Naive thymus-derived CD4-positive, alpha-beta T cell (primary cell): Measurements from ENCODE around the gene OSBPL8. TPM values are rescaled to one million over a fixed set of nuclear protein-coding genes. Genes with fewer than 3 reads are reported as not detected.

Experiments
- ATAC-seq: fragments of 150-1000 bp; cut with Tn5 transposase; 2 replicates; pipeline ENCODE4 v1.10.0; 2021; ENCODE audit warnings: mild to moderate bottlenecking, moderate library complexity
- CTCF ChIA-PET: fragments of 350-600 bp; sonication (Branson Sonifier 250); formaldehyde crosslinking; loops from one replicate; lab custom pipeline; 2021; ENCODE audit warnings: antibody characterized with exemption; lab: Charles Lee
- POLR2A ChIA-PET: fragments of 350-600 bp; sonication (Branson Sonifier 250); formaldehyde crosslinking; loops from one replicate; lab custom pipeline; 2021; ENCODE audit warnings: antibody characterized with exemption, inconsistent platforms; lab: Charles Lee
- DNase-seq, 9 donors: peaks; one replicate each; pipeline versions ENCODE4 v3.0.0 to v3.0.0-alpha.2; 2020 to 2022; ENCODE audit warnings: mixed read lengths in 1 of 9
- H3K27ac ChIP-seq: one replicate; pipeline ENCODE4 v1.7.0; 2013; ENCODE audit warnings: mild to moderate bottlenecking, low read depth, low read length, moderate library complexity
- H3K27me3 ChIP-seq, 2 donors: one replicate each; pipeline ENCODE4 v1.7.0; 2013; ENCODE audit warnings: low read length in 2 of 2, mild to moderate bottlenecking in 2 of 2, moderate library complexity in 2 of 2; ENCODE audit not compliant: control insufficient read depth in 2 of 2, insufficient read depth in 2 of 2
- H3K36me3 ChIP-seq, 3 experiments: 1 replicate in 2 of 3; 2 replicates in 1 of 3; pipeline ENCODE4 v1.7.0; 2013; ENCODE audit warnings: low read length in 3 of 3, mild to moderate bottlenecking in 3 of 3, moderate library complexity in 1 of 3; ENCODE audit not compliant: insufficient read depth in 3 of 3, control insufficient read depth in 2 of 3
- H3K4me1 ChIP-seq, 2 donors: one replicate each; pipeline ENCODE4 v1.7.0; 2013; ENCODE audit warnings: low read length in 2 of 2, mild to moderate bottlenecking in 2 of 2, moderate library complexity in 1 of 2; ENCODE audit not compliant: control insufficient read depth in 2 of 2, insufficient read depth in 2 of 2
- H3K4me3 ChIP-seq: 2 replicates; pipeline ENCODE4 v1.7.0; 2013; ENCODE audit warnings: mild to moderate bottlenecking, low read length
- H3K9me3 ChIP-seq, 3 experiments: 1 replicate in 2 of 3; 2 replicates in 1 of 3; pipeline ENCODE4 v1.7.0; 2013; ENCODE audit warnings: low read length in 3 of 3; ENCODE audit not compliant: control insufficient read depth in 2 of 3
- H3K27ac Mint-ChIP-seq, 9 donors: one replicate each; pipeline ENCODE4 v1.8.0; 2020 to 2022; ENCODE audit warnings: mixed read lengths in 9 of 9, mild to moderate bottlenecking in 8 of 9, moderate library complexity in 5 of 9, inconsistent platforms in 2 of 9
- H3K27me3 Mint-ChIP-seq, 5 donors: one replicate each; pipeline ENCODE4 v1.8.0; 2021 to 2022; ENCODE audit warnings: mixed read lengths in 5 of 5, mild to moderate bottlenecking in 1 of 5
- H3K36me3 Mint-ChIP-seq, 5 donors: one replicate each; pipeline ENCODE4 v1.8.0; 2020 to 2022; ENCODE audit warnings: mixed read lengths in 5 of 5, mild to moderate bottlenecking in 3 of 5, inconsistent platforms in 1 of 5
- H3K4me1 Mint-ChIP-seq, 7 donors: one replicate each; pipeline ENCODE4 v1.8.0; 2020 to 2022; ENCODE audit warnings: mixed read lengths in 7 of 7, mild to moderate bottlenecking in 3 of 7, inconsistent platforms in 1 of 7
- H3K4me3 Mint-ChIP-seq, 10 donors: one replicate each; pipeline ENCODE4 v1.8.0; 2020 to 2022; ENCODE audit warnings: mild to moderate bottlenecking in 10 of 10, mixed read lengths in 10 of 10, moderate library complexity in 6 of 10, inconsistent platforms in 2 of 10
- H3K9me3 Mint-ChIP-seq, 11 donors: one replicate each; pipeline ENCODE4 v1.8.0; 2020 to 2022; ENCODE audit warnings: mixed read lengths in 11 of 11, mild to moderate bottlenecking in 4 of 11, inconsistent platforms in 1 of 11, moderate library complexity in 1 of 11
- intact Hi-C, 2 donors: fragments of 100-400 bp; cut with micrococcal nuclease; formaldehyde crosslinking; loops; one replicate each; pipeline ENCODE4 v1.15.1; 2023
- polyA plus RNA-seq, 2 donors: library from polyadenylated mRNA; unstranded; fragments of 300-500 nt; fragmentation: Illumina TruSeq; gene quantifications; one replicate each; pipeline ENCODE4 v1.2.3, GENCODE V29; 2021
- total RNA-seq, 6 experiments: library from RNA in 5 of 6; stranded (reverse) in 5 of 6; gene quantifications; 1 replicate in 5 of 6; 2 replicates in 1 of 6; pipeline ENCODE4 v1.2.3 and lab custom pipeline; 2021 to 2026

The OSBPL8 gene
- total and polyA plus RNA-seq, 7 experiments from 2014 or later: 113 to 157 (median 122) TPM

DNA sequence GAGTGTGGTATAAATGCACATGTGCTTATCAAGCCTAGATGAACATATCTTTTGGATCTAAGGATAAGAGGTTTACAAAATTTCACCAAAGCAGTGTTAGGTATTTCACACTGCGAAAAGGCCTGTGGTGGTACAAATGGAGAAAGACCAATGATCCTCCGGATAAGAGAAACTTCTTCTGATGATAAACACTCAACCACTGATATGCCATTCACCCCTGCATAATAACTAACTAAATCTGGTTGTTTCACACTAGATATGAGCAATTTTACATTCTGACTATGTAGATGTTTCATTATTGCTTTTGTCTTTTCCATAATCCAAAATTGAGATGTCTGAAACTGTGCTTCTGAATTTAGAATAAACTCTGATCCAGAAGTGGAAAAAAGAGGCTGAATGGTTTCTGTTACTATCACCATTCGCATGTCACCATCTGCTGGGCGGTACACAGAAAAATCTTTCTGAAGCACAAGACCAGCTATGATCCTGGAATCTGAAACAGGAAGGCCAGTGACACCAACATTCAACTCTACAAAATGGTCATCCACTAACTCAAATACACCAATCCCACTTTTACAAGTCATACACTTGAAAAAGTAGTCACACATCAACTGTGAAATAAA, 212.7 kb downstream of the OSBPL8 start:
- H3K4me3 Mint-ChIP-seq: peak overlapping the region in 9 of 10 donors; percentile 89 to 98 (median 95)
- peaks cover 0 to 2% (median 0%) of the 10 kb centered on the region in 11 donors for H3K9me3 Mint-ChIP-seq
- Histone ChIP-seq H3K4me1 (peaks cover 16 to 20% of the 10 kb centered on the region in 2 donors), H3K36me3 (no peaks in the 10 kb centered on the region), H3K27ac (no peak overlapping the region), H3K27me3 (no peaks in the 10 kb centered on the region), H3K9me3 (no peaks in the 10 kb centered on the region), H3K4me3 (no peak overlapping the region)
- ChIA-PET CTCF (interaction anchor here (0.7 kb wide), 1 partner anchor 315 kb away, joined by 3 read pairs; the partner anchor contains the start of gene PHLDA1), POLR2A (interaction anchor here (0.6 to 1.6 kb wide), 3 partner anchors 62 to 836 kb away, joined by 4 to 5 read pairs (median 4); partner anchors contain the start of gene KRR1)
- H3K36me3 Mint-ChIP-seq: peaks cover 0 to 5% (median under 1%) of the 10 kb centered on the region in 5 donors
- no peaks in the 10 kb centered on the region for H3K27me3 Mint-ChIP-seq
- intact Hi-C loops: loop anchor here (5.0 to 10.0 kb wide), 6 partner anchors 110 to 1810 kb away; partner anchors contain the start of genes ATXN7L3B (in 1 of the 2), CAPS2 (in 1 of the 2), GLIPR1L1 (in 1 of the 2) and PHLDA1 (in 1 of the 2)
- H3K4me1 Mint-ChIP-seq: peaks cover 15 to 48% (median 30%) of the 10 kb centered on the region in 7 donors
- H3K27ac Mint-ChIP-seq: peak overlapping the region in 5 of 9 donors; percentile 72 to 94 (median 92)
- DNase-seq (no peak), ATAC-seq (no peak)

DNA sequence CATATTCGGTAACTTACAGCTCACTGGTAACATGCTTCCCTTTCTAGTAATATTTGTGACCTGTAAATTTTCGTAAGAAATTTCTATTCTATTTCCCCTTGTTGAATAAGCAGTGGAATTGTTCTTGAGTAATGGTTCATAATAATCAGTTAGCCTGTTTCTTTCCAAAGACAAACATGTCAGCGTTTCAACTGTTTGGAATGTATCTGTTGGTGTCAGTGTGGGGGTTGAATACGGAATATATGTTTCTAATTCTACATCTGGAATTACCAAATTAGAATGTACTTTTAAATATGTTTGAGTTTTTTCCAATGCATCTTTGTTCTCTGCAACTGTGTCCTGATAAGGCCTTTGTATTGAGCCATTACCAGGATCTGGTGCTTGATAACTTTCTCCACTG, 213.3 kb downstream of the OSBPL8 start:
- ChIA-PET POLR2A (no interaction called here), CTCF (no interaction called here)
- H3K4me1 Mint-ChIP-seq: peaks cover 15 to 48% (median 30%) of the 10 kb centered on the region in 7 donors
- no peak overlapping the region for H3K4me3 ChIP-seq
- peak overlapping the region in 3 of 10 donors; percentile 27 to 98 (median 96) for H3K4me3 Mint-ChIP-seq
- DNase-seq: no peak
- no peak overlapping the region for H3K27ac ChIP-seq
- no peaks in the 10 kb centered on the region for H3K9me3 ChIP-seq
- intact Hi-C loops: loop anchor here (5.0 to 10.0 kb wide), 6 partner anchors 111 to 1809 kb away; partner anchors contain the start of genes ATXN7L3B (in 1 of the 2), CAPS2 (in 1 of the 2), GLIPR1L1 (in 1 of the 2) and PHLDA1 (in 1 of the 2)
- H3K27me3 Mint-ChIP-seq: peaks cover 0 to 1% (median 0%) of the 10 kb centered on the region in 5 donors
- no peaks in the 10 kb centered on the region for H3K36me3 ChIP-seq
- H3K4me1 ChIP-seq: peaks cover 16 to 20% of the 10 kb centered on the region in 2 donors
- H3K36me3 Mint-ChIP-seq: peaks cover 0 to 5% (median 4%) of the 10 kb centered on the region in 5 donors
- peaks cover 0 to 2% (median 0%) of the 10 kb centered on the region in 11 donors for H3K9me3 Mint-ChIP-seq
- no peak for ATAC-seq
- no peaks in the 10 kb centered on the region for H3K27me3 ChIP-seq
- H3K27ac Mint-ChIP-seq: no peak overlapping the region

DNA sequence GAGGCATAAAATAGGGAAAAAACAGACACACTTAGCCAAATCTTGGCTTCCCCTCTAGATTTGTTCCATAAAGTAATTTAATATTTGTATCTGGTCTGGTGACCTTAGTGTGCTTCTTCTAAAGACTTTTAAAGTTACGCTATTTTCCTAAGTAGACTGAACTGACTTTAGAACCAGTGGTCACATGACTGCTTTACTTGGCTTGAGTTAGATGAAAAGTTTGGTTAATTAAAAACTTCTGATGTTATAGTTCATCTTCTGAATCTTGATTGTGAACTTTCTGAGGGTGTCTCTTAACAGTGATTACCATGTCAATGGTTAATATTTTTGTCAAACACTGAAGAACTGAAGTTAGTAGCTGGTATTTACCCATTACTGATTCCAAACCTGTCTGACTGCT, 214.0 kb downstream of the OSBPL8 start:
- peak overlapping the region in 1 of 10 donors; percentile 27 for H3K4me3 Mint-ChIP-seq
- CTCF ChIA-PET: no interaction called here
- intact Hi-C loops: loop anchor here (5.0 to 10.0 kb wide), 6 partner anchors 112 to 1808 kb away; partner anchors contain the start of genes ATXN7L3B (in 1 of the 2), CAPS2 (in 1 of the 2), GLIPR1L1 (in 1 of the 2) and PHLDA1 (in 1 of the 2)

DNA sequence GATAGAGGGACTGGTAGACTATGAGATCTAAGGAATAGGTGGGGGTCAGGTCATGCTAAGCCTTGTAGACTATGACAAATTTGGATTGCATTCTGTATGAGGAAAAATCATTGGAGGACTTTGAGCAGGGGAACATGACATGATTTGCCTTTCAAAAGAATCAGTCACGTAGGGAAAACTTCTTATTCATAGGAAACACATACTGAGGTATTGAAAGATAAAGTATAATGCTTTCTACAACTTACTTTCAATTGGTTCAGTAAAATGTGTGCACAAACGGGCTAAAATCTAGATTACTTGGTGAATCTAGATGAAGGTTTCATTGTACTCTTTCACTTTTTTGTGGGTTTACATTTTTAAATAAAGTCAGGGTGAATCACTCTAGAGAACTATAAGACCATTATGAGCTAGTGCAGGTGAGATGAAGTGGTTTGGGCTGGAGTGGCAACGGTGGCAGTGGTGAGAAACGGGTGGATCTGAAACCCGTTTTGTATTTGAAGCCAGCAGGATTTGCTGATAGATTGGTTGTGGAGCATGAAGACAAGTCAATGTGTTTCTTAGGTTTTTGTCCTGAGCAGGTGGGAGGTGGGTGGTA, 218.0 kb downstream of the OSBPL8 start:
- ATAC-seq: no peak
- Mint-ChIP-seq H3K36me3 (peaks cover 0 to 5% (median 0%) of the 10 kb centered on the region in 5 donors), H3K4me3 (no peak overlapping the region), H3K27me3 (peaks cover 0 to 11% (median 3%) of the 10 kb centered on the region in 5 donors), H3K4me1 (peaks cover 3 to 26% (median 11%) of the 10 kb centered on the region in 7 donors), H3K9me3 (peaks cover 0 to 2% (median 0%) of the 10 kb centered on the region in 11 donors), H3K27ac (peak overlapping the region in 1 of 9 donors; percentile 11)
- CTCF ChIA-PET: no interaction called here
- Histone ChIP-seq H3K4me3 (no peak overlapping the region), H3K27ac (no peak overlapping the region), H3K4me1 (no peaks in the 10 kb centered on the region), H3K27me3 (no peaks in the 10 kb centered on the region), H3K9me3 (no peaks in the 10 kb centered on the region), H3K36me3 (no peaks in the 10 kb centered on the region)
- intact Hi-C loops: loop anchor here in 1 of 2 donors (10.0 kb wide), 1 partner anchor 187 kb away; no protein-coding TSS in a partner anchor
- DNase-seq: no peak
- POLR2A ChIA-PET: no interaction called here

More for the DNA sequence above, 214.0 kb downstream of the OSBPL8 start:
- ATAC-seq (no peak), DNase-seq (no peak)
- peaks cover 0 to 2% (median 0%) of the 10 kb centered on the region in 5 donors for H3K27me3 Mint-ChIP-seq
- Histone ChIP-seq H3K4me1 (peaks cover 16 to 20% of the 10 kb centered on the region in 2 donors), H3K27me3 (no peaks in the 10 kb centered on the region), H3K27ac (no peak overlapping the region), H3K36me3 (no peaks in the 10 kb centered on the region), H3K9me3 (no peaks in the 10 kb centered on the region), H3K4me3 (no peak overlapping the region)
- peaks cover 15 to 48% (median 30%) of the 10 kb centered on the region in 7 donors for H3K4me1 Mint-ChIP-seq
- peaks cover 0 to 5% (median 4%) of the 10 kb centered on the region in 5 donors for H3K36me3 Mint-ChIP-seq
- POLR2A ChIA-PET: no interaction called here
- no peak overlapping the region for H3K27ac Mint-ChIP-seq
- peaks cover 0 to 2% (median 0%) of the 10 kb centered on the region in 11 donors for H3K9me3 Mint-ChIP-seq

DNA sequence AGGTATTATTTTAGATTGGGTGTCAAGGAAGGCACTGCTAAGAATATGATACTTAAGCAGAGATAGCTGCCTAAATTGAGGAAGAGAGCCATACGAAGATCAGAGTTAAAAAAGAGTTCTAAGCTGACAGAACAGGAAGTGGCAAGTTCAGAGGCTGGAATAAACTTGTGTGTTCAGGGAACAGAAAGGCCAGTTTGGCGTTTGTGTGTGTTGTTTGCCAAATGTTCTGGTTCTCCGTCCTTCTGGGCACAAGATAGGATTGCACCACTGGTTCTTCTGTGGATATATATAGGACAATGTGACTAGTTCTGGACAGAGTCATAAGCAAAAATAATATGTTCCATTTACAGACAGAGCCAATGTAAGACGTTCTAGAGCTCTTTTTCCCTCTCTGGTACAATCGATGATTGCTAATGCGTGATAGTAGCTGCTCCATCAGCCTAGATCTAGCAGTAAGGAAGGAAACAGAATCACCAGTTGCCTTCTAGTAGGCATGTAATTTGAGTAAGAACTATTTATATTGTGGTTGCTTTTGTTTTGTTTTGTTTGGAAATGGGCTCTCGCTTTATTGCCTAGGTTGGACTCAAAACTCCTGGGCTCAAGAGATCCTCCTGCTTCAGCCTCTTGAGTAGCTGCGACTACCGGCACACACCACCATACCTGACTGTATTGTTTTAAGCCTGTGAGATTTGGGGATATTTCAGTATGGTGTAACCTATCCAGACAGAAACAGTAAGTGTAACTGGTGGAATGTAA, 218.7 kb downstream of the OSBPL8 start:
- Histone ChIP-seq H3K27ac (no peak overlapping the region), H3K9me3 (no peaks in the 10 kb centered on the region), H3K4me3 (no peak overlapping the region), H3K27me3 (no peaks in the 10 kb centered on the region), H3K4me1 (no peaks in the 10 kb centered on the region), H3K36me3 (no peaks in the 10 kb centered on the region)
- H3K9me3 Mint-ChIP-seq: peaks cover 0 to 2% (median 0%) of the 10 kb centered on the region in 11 donors
- H3K4me1 Mint-ChIP-seq: peaks cover 0 to 20% (median 5%) of the 10 kb centered on the region in 7 donors
- no peak overlapping the region for H3K27ac Mint-ChIP-seq
- ATAC-seq (no peak), DNase-seq (no peak)
- peaks cover 0 to 12% (median 3%) of the 10 kb centered on the region in 5 donors for H3K27me3 Mint-ChIP-seq
- H3K4me3 Mint-ChIP-seq: no peak overlapping the region
- ChIA-PET POLR2A (no interaction called here), CTCF (no interaction called here)
- H3K36me3 Mint-ChIP-seq: peaks cover 0 to 5% (median 0%) of the 10 kb centered on the region in 5 donors
- intact Hi-C loops: loop anchor here in 1 of 2 donors (10.0 kb wide), 1 partner anchor 186 kb away; no protein-coding TSS in a partner anchor

DNA sequence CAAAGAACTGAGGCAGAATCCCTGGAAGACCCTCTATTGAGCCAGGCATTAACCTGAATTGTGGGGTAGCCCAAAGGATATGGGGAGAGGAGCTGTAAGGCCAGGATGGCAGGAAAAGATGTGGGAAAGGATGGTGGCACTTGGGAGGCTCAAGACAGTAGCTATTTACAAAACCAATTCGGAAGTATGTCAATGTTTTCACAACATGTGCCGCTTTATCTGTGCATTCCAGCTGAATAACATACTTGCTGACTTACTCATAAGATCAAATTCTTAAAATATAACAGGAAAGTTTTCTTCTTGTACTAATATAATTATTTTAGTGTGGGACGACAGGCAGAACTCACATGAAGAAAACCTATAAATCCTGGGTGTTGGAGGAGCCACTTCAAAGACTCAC, 222.0 kb downstream of the OSBPL8 start:
- POLR2A ChIA-PET: no interaction called here

More for the DNA sequence above, 222.0 kb downstream of the OSBPL8 start:
- CTCF ChIA-PET: no interaction called here
- no peak overlapping the region for H3K4me3 ChIP-seq
- no peaks in the 10 kb centered on the region for H3K27me3 ChIP-seq
- no peaks in the 10 kb centered on the region for H3K9me3 ChIP-seq
- no peak overlapping the region for H3K4me3 Mint-ChIP-seq
- H3K4me1 ChIP-seq: no peaks in the 10 kb centered on the region
- DNase-seq (no peak), ATAC-seq (no peak)
- peaks cover 0 to 3% (median 0%) of the 10 kb centered on the region in 11 donors for H3K9me3 Mint-ChIP-seq
- peaks cover 0 to 4% (median 0%) of the 10 kb centered on the region in 7 donors for H3K4me1 Mint-ChIP-seq
- no peak overlapping the region for H3K27ac ChIP-seq
- intact Hi-C loops: no loop called here
- peaks cover 7 to 23% (median 10%) of the 10 kb centered on the region in 5 donors for H3K27me3 Mint-ChIP-seq
- no peaks in the 10 kb centered on the region for H3K36me3 ChIP-seq
- H3K27ac Mint-ChIP-seq: no peak overlapping the region
- peaks cover 0 to 5% (median 0%) of the 10 kb centered on the region in 5 donors for H3K36me3 Mint-ChIP-seq
